ENCODE results near the gene G3BP1. TPM values are rescaled to one million over a fixed set of nuclear protein-coding genes. Genes with fewer than 3 reads are reported as not detected.

G3BP1 gene
- total RNA-seq, 1 experiment from 2014 or later = 400 TPM

GRCh38 chr5:151770383-151771258 is 1.1 kb upstream of the G3BP1 start (continued):
- TF ChIP-seq, protein P1, sequence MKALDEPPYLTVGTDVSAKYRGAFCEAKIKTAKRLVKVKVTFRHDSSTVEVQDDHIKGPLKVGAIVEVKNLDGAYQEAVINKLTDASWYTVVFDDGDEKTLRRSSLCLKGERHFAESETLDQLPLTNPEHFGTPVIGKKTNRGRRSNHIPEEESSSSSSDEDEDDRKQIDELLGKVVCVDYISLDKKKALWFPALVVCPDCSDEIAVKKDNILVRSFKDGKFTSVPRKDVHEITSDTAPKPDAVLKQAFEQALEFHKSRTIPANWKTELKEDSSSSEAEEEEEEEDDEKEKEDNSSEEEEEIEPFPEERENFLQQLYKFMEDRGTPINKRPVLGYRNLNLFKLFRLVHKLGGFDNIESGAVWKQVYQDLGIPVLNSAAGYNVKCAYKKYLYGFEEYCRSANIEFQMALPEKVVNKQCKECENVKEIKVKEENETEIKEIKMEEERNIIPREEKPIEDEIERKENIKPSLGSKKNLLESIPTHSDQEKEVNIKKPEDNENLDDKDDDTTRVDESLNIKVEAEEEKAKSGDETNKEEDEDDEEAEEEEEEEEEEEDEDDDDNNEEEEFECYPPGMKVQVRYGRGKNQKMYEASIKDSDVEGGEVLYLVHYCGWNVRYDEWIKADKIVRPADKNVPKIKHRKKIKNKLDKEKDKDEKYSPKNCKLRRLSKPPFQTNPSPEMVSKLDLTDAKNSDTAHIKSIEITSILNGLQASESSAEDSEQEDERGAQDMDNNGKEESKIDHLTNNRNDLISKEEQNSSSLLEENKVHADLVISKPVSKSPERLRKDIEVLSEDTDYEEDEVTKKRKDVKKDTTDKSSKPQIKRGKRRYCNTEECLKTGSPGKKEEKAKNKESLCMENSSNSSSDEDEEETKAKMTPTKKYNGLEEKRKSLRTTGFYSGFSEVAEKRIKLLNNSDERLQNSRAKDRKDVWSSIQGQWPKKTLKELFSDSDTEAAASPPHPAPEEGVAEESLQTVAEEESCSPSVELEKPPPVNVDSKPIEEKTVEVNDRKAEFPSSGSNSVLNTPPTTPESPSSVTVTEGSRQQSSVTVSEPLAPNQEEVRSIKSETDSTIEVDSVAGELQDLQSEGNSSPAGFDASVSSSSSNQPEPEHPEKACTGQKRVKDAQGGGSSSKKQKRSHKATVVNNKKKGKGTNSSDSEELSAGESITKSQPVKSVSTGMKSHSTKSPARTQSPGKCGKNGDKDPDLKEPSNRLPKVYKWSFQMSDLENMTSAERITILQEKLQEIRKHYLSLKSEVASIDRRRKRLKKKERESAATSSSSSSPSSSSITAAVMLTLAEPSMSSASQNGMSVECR (CRISPR knock-in tag; IDR thresholded peaks at IDR 0.05; ENCODE audit: borderline replicate concordance) = no peak; the same call in 1 of the 2 replicates
- TF ChIP-seq GTF2I (CRISPR knock-in tag; conservative IDR thresholded peaks at IDR 0.05) = no peak
- TF ChIP-seq USF2 (CRISPR knock-in tag; IDR thresholded peaks at IDR 0.05) = peak; percentile 83
- TF ChIP-seq KAT7 (CRISPR knock-in tag; IDR thresholded peaks at IDR 0.05; ENCODE audit: borderline replicate concordance) = 0 out of 2 replicates have a peak, but pooled peaks have one; percentile 30
- no peak for TF ChIP-seq NR3C1 (CRISPR knock-in tag; conservative IDR thresholded peaks at IDR 0.05; ENCODE audit: low read depth)
- TF ChIP-seq, protein P2, sequence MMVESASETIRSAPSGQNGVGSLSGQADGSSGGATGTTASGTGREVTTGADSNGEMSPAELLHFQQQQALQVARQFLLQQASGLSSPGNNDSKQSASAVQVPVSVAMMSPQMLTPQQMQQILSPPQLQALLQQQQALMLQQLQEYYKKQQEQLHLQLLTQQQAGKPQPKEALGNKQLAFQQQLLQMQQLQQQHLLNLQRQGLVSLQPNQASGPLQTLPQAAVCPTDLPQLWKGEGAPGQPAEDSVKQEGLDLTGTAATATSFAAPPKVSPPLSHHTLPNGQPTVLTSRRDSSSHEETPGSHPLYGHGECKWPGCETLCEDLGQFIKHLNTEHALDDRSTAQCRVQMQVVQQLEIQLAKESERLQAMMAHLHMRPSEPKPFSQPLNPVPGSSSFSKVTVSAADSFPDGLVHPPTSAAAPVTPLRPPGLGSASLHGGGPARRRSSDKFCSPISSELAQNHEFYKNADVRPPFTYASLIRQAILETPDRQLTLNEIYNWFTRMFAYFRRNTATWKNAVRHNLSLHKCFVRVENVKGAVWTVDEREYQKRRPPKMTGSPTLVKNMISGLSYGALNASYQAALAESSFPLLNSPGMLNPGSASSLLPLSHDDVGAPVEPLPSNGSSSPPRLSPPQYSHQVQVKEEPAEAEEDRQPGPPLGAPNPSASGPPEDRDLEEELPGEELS (CRISPR knock-in tag; IDR thresholded peaks at IDR 0.05) = no peak
- TF ChIP-seq, protein P3, sequence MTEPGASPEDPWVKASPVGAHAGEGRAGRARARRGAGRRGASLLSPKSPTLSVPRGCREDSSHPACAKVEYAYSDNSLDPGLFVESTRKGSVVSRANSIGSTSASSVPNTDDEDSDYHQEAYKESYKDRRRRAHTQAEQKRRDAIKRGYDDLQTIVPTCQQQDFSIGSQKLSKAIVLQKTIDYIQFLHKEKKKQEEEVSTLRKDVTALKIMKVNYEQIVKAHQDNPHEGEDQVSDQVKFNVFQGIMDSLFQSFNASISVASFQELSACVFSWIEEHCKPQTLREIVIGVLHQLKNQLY (CRISPR knock-in tag; IDR thresholded peaks at IDR 0.05) = no peak
- TF ChIP-seq ZSCAN18 (CRISPR knock-in tag; IDR thresholded peaks at IDR 0.05) = no peak
- peak; percentile 80; the same call in 1 of the 2 replicates for TF ChIP-seq SMAD3 (CRISPR knock-in tag; IDR thresholded peaks at IDR 0.05; ENCODE audit: borderline replicate concordance)
- no peak for TF ChIP-seq ERG (CRISPR knock-in tag; IDR thresholded peaks at IDR 0.05)
- no peak for TF ChIP-seq OVOL2 (CRISPR knock-in tag; IDR thresholded peaks at IDR 0.05; ENCODE audit: borderline replicate concordance)
- no peak for TF ChIP-seq FOXJ3 (CRISPR knock-in tag; IDR thresholded peaks at IDR 0.05; ENCODE audit: borderline replicate concordance)
- TF ChIP-seq ELF4 (CRISPR knock-in tag; IDR thresholded peaks at IDR 0.05; ENCODE audit: low read depth) = no peak
- TF ChIP-seq MXD4 (CRISPR knock-in tag; IDR thresholded peaks at IDR 0.05; ENCODE audit: borderline replicate concordance) = no peak
- TF ChIP-seq, protein P4, sequence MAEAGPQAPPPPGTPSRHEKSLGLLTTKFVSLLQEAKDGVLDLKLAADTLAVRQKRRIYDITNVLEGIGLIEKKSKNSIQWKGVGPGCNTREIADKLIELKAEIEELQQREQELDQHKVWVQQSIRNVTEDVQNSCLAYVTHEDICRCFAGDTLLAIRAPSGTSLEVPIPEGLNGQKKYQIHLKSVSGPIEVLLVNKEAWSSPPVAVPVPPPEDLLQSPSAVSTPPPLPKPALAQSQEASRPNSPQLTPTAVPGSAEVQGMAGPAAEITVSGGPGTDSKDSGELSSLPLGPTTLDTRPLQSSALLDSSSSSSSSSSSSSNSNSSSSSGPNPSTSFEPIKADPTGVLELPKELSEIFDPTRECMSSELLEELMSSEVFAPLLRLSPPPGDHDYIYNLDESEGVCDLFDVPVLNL (CRISPR knock-in tag; IDR thresholded peaks at IDR 0.05; ENCODE audit: borderline replicate concordance, low read depth) = no peak
- TF ChIP-seq, protein P5, sequence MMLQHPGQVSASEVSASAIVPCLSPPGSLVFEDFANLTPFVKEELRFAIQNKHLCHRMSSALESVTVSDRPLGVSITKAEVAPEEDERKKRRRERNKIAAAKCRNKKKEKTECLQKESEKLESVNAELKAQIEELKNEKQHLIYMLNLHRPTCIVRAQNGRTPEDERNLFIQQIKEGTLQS (CRISPR knock-in tag; conservative IDR thresholded peaks at IDR 0.05) = no peak
- TF ChIP-seq, protein P6, sequence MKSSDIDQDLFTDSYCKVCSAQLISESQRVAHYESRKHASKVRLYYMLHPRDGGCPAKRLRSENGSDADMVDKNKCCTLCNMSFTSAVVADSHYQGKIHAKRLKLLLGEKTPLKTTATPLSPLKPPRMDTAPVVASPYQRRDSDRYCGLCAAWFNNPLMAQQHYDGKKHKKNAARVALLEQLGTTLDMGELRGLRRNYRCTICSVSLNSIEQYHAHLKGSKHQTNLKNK (CRISPR knock-in tag; IDR thresholded peaks at IDR 0.05) = no peak
- TF ChIP-seq STAT6 (CRISPR knock-in tag; conservative IDR thresholded peaks at IDR 0.05; ENCODE audit: low read depth) = no peak
- peak; percentile 50; the same call in 1 of the 2 replicates for TF ChIP-seq NFATC4 (CRISPR knock-in tag; IDR thresholded peaks at IDR 0.05)
- TF ChIP-seq IRF2 (CRISPR knock-in tag; IDR thresholded peaks at IDR 0.05; ENCODE audit: borderline replicate concordance, low read depth) = no peak

All from WTC11 (cell line).